Fibroblast of lung (primary cell): Measurements from ENCODE around the gene SCGB2A2.

Experiments used
- EZH2 ChIP-seq: IDR thresholded peaks from 2 replicates; pipeline ENCODE4 v1.5.1; 2012; ENCODE audit warnings: low read length, control low read depth, mild to moderate bottlenecking; ENCODE audit errors: missing control alignments
- TF ChIP-seq, protein P1 (sequence below), 2 donors: IDR thresholded peaks in 1 of 2; conservative IDR thresholded peaks in 1 of 2; 1 replicate in 1 of 2; 2 replicates in 1 of 2; pipeline ENCODE4 v1.5.1; 2011 to 2012; ENCODE audit warnings: low read length in 2 of 2, control low read depth in 1 of 2, inconsistent platforms in 1 of 2, low read depth in 1 of 2, mild to moderate bottlenecking in 1 of 2

DNA sequence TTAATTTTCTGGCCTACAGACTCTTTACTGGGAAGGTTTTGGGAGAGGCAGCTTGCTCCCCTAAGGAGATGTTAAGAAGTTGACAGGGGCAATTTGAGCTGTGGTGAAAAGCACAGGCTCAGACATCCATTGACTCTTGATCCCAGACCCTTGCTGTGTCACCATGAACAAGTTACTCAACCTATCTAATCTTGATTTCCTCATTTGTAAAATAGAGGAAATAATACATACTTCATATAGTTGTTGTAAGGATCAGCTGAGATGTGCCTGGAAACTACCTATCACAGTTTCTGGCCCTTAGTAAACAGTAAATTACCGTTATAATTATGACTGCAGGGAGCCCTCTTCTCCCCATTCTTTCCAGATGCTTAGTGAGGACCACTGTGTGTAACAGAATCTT, 45.5 kb downstream of the SCGB2A2 start:
- TF ChIP-seq, protein P1, sequence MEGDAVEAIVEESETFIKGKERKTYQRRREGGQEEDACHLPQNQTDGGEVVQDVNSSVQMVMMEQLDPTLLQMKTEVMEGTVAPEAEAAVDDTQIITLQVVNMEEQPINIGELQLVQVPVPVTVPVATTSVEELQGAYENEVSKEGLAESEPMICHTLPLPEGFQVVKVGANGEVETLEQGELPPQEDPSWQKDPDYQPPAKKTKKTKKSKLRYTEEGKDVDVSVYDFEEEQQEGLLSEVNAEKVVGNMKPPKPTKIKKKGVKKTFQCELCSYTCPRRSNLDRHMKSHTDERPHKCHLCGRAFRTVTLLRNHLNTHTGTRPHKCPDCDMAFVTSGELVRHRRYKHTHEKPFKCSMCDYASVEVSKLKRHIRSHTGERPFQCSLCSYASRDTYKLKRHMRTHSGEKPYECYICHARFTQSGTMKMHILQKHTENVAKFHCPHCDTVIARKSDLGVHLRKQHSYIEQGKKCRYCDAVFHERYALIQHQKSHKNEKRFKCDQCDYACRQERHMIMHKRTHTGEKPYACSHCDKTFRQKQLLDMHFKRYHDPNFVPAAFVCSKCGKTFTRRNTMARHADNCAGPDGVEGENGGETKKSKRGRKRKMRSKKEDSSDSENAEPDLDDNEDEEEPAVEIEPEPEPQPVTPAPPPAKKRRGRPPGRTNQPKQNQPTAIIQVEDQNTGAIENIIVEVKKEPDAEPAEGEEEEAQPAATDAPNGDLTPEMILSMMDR (conservative IDR thresholded peaks at IDR 0.05 in 1 of 2, IDR thresholded peaks at IDR 0.05 in 1 of 2; ENCODE audit: low read depth in 1 of 2, low read length in 2 of 2): no peak
- TF ChIP-seq EZH2: no peak
